Measurements from ENCODE around the gene AP1B1. TPM values are rescaled to one million over a fixed set of nuclear protein-coding genes. Genes with fewer than 3 reads are reported as not detected.

Gene AP1B1
- total RNA-seq, 1 experiment from 2014 or later: 41.3 TPM

DNA sequence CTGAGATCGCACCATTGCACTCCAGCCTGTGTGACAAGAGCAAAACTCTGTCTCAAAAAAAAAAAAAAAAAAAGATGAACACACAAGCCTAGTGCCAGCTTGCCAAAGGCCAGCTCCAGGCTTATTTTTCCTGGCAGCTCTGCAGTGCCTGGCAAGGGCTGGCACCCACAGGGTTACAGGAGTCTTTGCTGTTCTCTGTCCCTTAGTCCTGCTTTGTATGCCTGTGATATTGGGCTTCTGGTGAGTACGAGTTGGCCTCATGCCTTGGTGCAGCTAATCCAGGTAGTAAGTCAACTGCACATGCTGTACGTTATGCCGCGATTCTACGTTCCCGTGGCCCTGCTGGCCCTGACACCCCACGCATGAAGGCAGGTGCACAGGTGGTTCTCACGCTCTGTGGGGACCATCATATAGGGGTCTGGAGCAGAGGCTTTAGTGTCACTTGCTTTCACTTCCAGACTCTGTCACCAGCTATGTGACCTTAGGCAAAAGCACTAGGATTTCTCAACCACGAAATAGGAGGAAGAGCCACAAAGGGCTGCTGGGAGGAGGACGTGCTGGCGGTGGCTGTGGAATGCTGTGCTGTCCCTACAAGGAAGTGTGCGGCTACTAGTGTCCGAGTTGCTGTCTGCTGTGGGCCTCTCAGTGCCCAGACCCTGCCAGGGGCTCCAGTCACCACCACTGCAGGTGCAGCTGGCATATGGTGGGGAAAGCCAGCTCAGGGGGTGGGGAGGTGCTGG is 51.4 kb downstream of the AP1B1 start:
- H3K9me3 ChIP-seq (replicated peaks): no peaks in the 10 kb centered on the region
- H3K36me3 ChIP-seq: peaks cover 8% of the 10 kb centered on the region; the same call in 1 of the 2 replicates
- no peaks in the 10 kb centered on the region for H3K27me3 ChIP-seq
- no peaks in the 10 kb centered on the region for H3K4me1 ChIP-seq
- H3K4me3 ChIP-seq: no peak overlapping the region
- H3K27ac ChIP-seq: no peak overlapping the region
- DNase-seq: no peak

- Histone ChIP-seq H3K27me3 (no peaks in the 10 kb centered on the region), H3K9me3 (replicated peaks) (no peaks in the 10 kb centered on the region), H3K36me3 (peaks cover 4% of the 10 kb centered on the region; the same call in 1 of the 2 replicates), H3K4me3 (no peak overlapping the region), H3K4me1 (no peaks in the 10 kb centered on the region), H3K27ac (no peak overlapping the region)
- no peak for DNase-seq
Measured at GRCh38 chr22:29335656-29336055, 52.7 kb downstream of the AP1B1 start.

- no peak for DNase-seq
- Histone ChIP-seq H3K27me3 (no peaks in the 10 kb centered on the region), H3K4me3 (no peak overlapping the region), H3K9me3 (replicated peaks) (no peaks in the 10 kb centered on the region), H3K4me1 (no peaks in the 10 kb centered on the region), H3K36me3 (peaks cover 3% of the 10 kb centered on the region; the same call in 1 of the 2 replicates), H3K27ac (no peak overlapping the region)
Measured at GRCh38 chr22:29334696-29335344, 53.5 kb downstream of the AP1B1 start.

GRCh38 chr22:29334148-29334547 is 54.2 kb downstream of the AP1B1 start:
- H3K4me1 ChIP-seq: peaks cover 3% of the 10 kb centered on the region; the same call in 1 of the 2 replicates
- DNase-seq: no peak
- peaks cover 3% of the 10 kb centered on the region; the same call in 1 of the 2 replicates for H3K36me3 ChIP-seq
- H3K27me3 ChIP-seq: no peaks in the 10 kb centered on the region
- H3K4me3 ChIP-seq: no peak overlapping the region
- H3K9me3 ChIP-seq (replicated peaks): no peaks in the 10 kb centered on the region
- H3K27ac ChIP-seq: no peak overlapping the region

DNA sequence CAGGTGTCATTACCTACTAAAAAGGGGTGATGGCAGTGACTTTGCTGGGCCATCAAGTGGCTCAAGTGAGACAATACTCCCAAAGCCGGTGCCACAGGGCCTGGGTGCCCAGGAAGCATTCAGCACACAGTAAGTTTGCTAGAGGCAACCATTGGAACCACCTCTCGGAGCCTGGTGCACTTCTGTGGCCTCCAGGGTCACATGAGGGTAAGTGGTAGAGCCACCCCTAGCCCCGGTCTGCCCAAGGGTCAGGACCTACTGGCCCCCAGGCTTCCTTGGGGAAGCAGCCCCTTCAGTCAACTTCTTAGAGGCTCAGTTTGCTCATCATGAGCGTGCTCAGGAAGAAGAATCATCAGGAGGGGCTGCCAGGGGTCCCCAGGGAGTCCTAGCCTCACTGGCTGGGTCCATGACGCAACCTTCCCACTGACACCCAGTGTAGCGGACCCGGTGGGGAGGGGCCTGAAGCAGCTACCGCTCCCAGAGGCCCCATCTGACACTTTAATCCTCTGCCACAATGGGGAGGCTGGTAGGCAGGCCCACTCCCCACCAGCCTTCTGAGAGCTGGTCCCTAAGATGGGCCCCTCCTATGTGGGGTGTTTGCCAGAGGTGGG is 55.4 kb downstream of the AP1B1 start:
- Histone ChIP-seq H3K4me3 (no peak overlapping the region), H3K4me1 (peaks cover 10% of the 10 kb centered on the region), H3K36me3 (no peaks in the 10 kb centered on the region), H3K9me3 (replicated peaks) (no peaks in the 10 kb centered on the region), H3K27me3 (no peaks in the 10 kb centered on the region), H3K27ac (no peak overlapping the region)
- no peak for DNase-seq

GRCh38 chr22:29331658-29332300 is 56.6 kb downstream of the AP1B1 start:
- H3K9me3 ChIP-seq (replicated peaks): no peaks in the 10 kb centered on the region
- no peak overlapping the region for H3K4me3 ChIP-seq
- no peaks in the 10 kb centered on the region for H3K27me3 ChIP-seq
- DNase-seq: no peak
- peaks cover 10% of the 10 kb centered on the region for H3K4me1 ChIP-seq
- no peak overlapping the region for H3K27ac ChIP-seq
- no peaks in the 10 kb centered on the region for H3K36me3 ChIP-seq

- Histone ChIP-seq H3K4me1 (peaks cover 10% of the 10 kb centered on the region), H3K36me3 (no peaks in the 10 kb centered on the region), H3K9me3 (replicated peaks) (no peaks in the 10 kb centered on the region), H3K27me3 (no peaks in the 10 kb centered on the region), H3K4me3 (no peak overlapping the region), H3K27ac (no peak overlapping the region)
- no peak for DNase-seq
Measured at GRCh38 chr22:29331213-29331612, 57.2 kb downstream of the AP1B1 start.

GRCh38 chr22:29330753-29331152 is 57.6 kb downstream of the AP1B1 start:
- peaks cover 10% of the 10 kb centered on the region for H3K4me1 ChIP-seq
- no peak overlapping the region for H3K4me3 ChIP-seq
- H3K27ac ChIP-seq: no peak overlapping the region
- no peaks in the 10 kb centered on the region for H3K36me3 ChIP-seq
- no peaks in the 10 kb centered on the region for H3K27me3 ChIP-seq
- H3K9me3 ChIP-seq (replicated peaks): no peaks in the 10 kb centered on the region
- DNase-seq: peak in 1 of 2 experiments; percentile 17

- H3K36me3 ChIP-seq: no peaks in the 10 kb centered on the region
- no peak overlapping the region for H3K27ac ChIP-seq
- H3K4me3 ChIP-seq: no peak overlapping the region
- H3K9me3 ChIP-seq (replicated peaks): no peaks in the 10 kb centered on the region
- H3K4me1 ChIP-seq: peaks cover 10% of the 10 kb centered on the region
- H3K27me3 ChIP-seq: no peaks in the 10 kb centered on the region
- DNase-seq: no peak
Measured at GRCh38 chr22:29330291-29330690, 58.1 kb downstream of the AP1B1 start.

DNA sequence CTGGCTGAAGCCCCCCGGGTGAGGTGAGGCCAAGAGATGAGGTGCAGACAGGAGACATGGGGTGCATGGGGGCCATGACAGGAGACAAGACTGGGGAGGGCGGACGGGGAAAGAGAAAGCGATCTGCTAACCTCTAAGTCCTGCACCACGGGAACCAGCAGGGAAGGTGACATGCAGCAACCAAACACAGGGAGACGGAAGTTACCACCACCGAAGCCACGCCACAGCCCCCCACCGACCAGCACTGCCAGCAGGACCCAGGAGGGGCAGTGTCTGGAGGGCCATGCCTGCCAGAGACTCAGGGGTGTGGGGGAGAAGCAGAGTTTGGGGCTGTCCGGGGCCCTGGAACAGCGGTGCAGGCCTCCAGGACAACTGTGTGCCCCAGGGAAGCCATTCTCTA is 58.8 kb downstream of the AP1B1 start:
- no peaks in the 10 kb centered on the region for H3K27me3 ChIP-seq
- no peaks in the 10 kb centered on the region for H3K36me3 ChIP-seq
- no peak for DNase-seq
- peaks cover 10% of the 10 kb centered on the region for H3K4me1 ChIP-seq
- no peaks in the 10 kb centered on the region for H3K9me3 ChIP-seq (replicated peaks)
- no peak overlapping the region; the same call in 1 of the 2 replicates for H3K27ac ChIP-seq
- no peak overlapping the region for H3K4me3 ChIP-seq

- DNase-seq: peak; percentile 71 to 77
- Histone ChIP-seq H3K36me3 (no peaks in the 10 kb centered on the region), H3K27me3 (no peaks in the 10 kb centered on the region), H3K27ac (peak overlapping the region; percentile 67), H3K9me3 (replicated peaks) (no peaks in the 10 kb centered on the region), H3K4me3 (no peak overlapping the region), H3K4me1 (peaks cover 10% of the 10 kb centered on the region)
Measured at GRCh38 chr22:29328566-29329500, 59.5 kb downstream of the AP1B1 start.

- no peak for DNase-seq
- Histone ChIP-seq H3K9me3 (replicated peaks) (no peaks in the 10 kb centered on the region), H3K4me3 (no peak overlapping the region), H3K27me3 (no peaks in the 10 kb centered on the region), H3K27ac (peak overlapping the region; percentile 67), H3K36me3 (no peaks in the 10 kb centered on the region), H3K4me1 (peaks cover 10% of the 10 kb centered on the region)
Measured at GRCh38 chr22:29328055-29328454, 60.3 kb downstream of the AP1B1 start.

DNA sequence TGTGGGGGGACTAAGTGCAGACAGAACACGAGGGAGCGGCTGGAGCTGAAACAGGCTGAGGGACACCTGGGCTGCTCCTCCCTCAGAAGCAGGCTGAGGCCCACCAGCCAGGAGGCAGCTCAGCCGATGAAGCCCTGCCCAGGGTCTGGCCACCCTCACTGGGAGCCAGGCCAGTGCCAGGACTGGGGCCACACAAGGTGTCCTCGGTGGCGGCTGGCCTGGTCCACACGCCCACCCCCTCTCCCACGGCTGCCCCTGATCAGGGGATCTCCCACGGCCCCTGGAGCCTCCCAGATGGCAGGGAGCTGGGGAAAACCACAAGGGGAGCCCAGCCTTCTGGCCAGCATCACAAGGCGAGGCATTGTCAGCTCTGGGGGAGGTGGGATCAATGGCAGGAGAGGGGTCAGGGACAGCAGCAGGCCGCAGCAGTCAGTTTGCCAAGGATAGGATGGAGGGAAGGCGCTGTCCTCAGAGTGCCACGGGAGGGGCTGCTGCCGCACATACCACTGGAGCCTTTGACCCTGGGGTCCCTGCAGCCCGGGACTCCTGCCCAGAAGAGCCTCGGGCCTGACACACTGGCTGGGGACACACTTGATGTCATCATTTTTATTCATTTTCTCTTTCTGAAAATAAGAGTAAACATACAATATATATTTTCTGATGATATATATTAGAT is 61.1 kb downstream of the AP1B1 start:
- Histone ChIP-seq H3K27ac (no peak overlapping the region), H3K27me3 (no peaks in the 10 kb centered on the region), H3K4me3 (no peak overlapping the region), H3K36me3 (no peaks in the 10 kb centered on the region), H3K4me1 (peaks cover 10% of the 10 kb centered on the region), H3K9me3 (replicated peaks) (no peaks in the 10 kb centered on the region)
- DNase-seq: no peak

- peaks cover 10% of the 10 kb centered on the region for H3K4me1 ChIP-seq
- no peaks in the 10 kb centered on the region for H3K9me3 ChIP-seq (replicated peaks)
- H3K27me3 ChIP-seq: no peaks in the 10 kb centered on the region
- H3K4me3 ChIP-seq: no peak overlapping the region
- H3K27ac ChIP-seq: no peak overlapping the region
- H3K36me3 ChIP-seq: no peaks in the 10 kb centered on the region
- DNase-seq: no peak
Measured at GRCh38 chr22:29326481-29326880, 61.9 kb downstream of the AP1B1 start.

Data from SJCRH30 (cell line).